GM23338 (cell line): ENCODE data around the gene RNF115. TPM values are rescaled to one million over a fixed set of nuclear protein-coding genes. Genes with fewer than 3 reads are reported as not detected.

Source experiments
- microRNA-seq: library from miRNA; unstranded; fragments of <30 nt; microRNA quantifications from one replicate; pipeline ENCODE4, GENCODE V29; 2017
- polyA plus RNA-seq: library from polyadenylated mRNA; unstranded; fragments of >200 nt; fragmentation: Nextera tagmentation; extraction: Ambion mirVana; gene quantifications from 2 replicates; pipeline ENCODE4 v1.2.1, GENCODE V29; 2016
- small RNA-seq: library from RNA; depleted of rRNA; stranded (forward); fragments of <200 nt; gene quantifications from one replicate; pipeline ENCODE3, GENCODE V24; 2014; ENCODE audit warnings: low replicate concordance
- total RNA-seq: library from RNA; depleted of rRNA; stranded (reverse); fragments of >200 nt; shearing (Covaris generic); gene quantifications from 2 replicates; pipeline ENCODE4 v1.2.3, GENCODE V29; 2014; rRNA removed

RNF115 gene
- total and polyA plus RNA-seq, 2 experiments from 2014 or later, result 10.6 to 10.9 TPM

Small RNAs within 50 kb of the gene (microRNA-seq; reads per million reads assigned to microRNA genes)
- gene MIR6736, result not detected

Small RNAs within 50 kb of the gene (small RNA-seq; reads per million reads assigned to genes)
- not detected for gene MIR6736

Other genes with a start within 250 kb of the RNF115 start
- 80.8 and 81.1 TPM in 2 replicates for gene GPR89A, start 216.1 kb downstream of the RNF115 start, total RNA-seq
- gene GPR89A, start 216.1 kb downstream of the RNF115 start, polyA plus RNA-seq, result 68.5 and 76.4 TPM in 2 replicates
- not detected in 2 replicates for gene PDZK1, start 116.7 kb downstream of the RNF115 start, total RNA-seq
- 0.49 and 0.73 TPM in 2 replicates for gene PDZK1, start 116.7 kb downstream of the RNF115 start, polyA plus RNA-seq
- not detected in 2 replicates for gene CD160, start 104.6 kb downstream of the RNF115 start, total RNA-seq
- 0.06 TPM in 1 of 2 replicates, not detected in the other for gene CD160, start 104.6 kb downstream of the RNF115 start, polyA plus RNA-seq
- gene POLR3C, start 105 bp upstream of the RNF115 start, total RNA-seq, result 15.7 and 23.9 TPM in 2 replicates
- gene POLR3C, start 105 bp upstream of the RNF115 start, polyA plus RNA-seq, result 11.6 and 15.1 TPM in 2 replicates
- gene NUDT17, start 21.5 kb upstream of the RNF115 start, total RNA-seq, result 4.3 and 6.8 TPM in 2 replicates
- gene NUDT17, start 21.5 kb upstream of the RNF115 start, polyA plus RNA-seq, result 2.8 and 5.7 TPM in 2 replicates
- gene PIAS3, start 35.0 kb upstream of the RNF115 start, total RNA-seq, result 33.2 and 35.7 TPM in 2 replicates
- gene PIAS3, start 35.0 kb upstream of the RNF115 start, polyA plus RNA-seq, result 40.8 and 45.4 TPM in 2 replicates
- 3.6 and 4.3 TPM in 2 replicates for gene ANKRD35, start 61.8 kb upstream of the RNF115 start, total RNA-seq
- 4.9 and 5.6 TPM in 2 replicates for gene ANKRD35, start 61.8 kb upstream of the RNF115 start, polyA plus RNA-seq
- gene ITGA10, start 86.0 kb upstream of the RNF115 start, total RNA-seq, result 0.04 and 0.21 TPM in 2 replicates
- 0.21 TPM in 1 of 2 replicates, not detected in the other for gene ITGA10, start 86.0 kb upstream of the RNF115 start, polyA plus RNA-seq
- gene PEX11B, start 94.6 kb upstream of the RNF115 start, total RNA-seq, result 9.1 and 10.0 TPM in 2 replicates
- 7.4 and 9.7 TPM in 2 replicates for gene PEX11B, start 94.6 kb upstream of the RNF115 start, polyA plus RNA-seq
- 170 and 212 TPM in 2 replicates for gene RBM8A, start 103.4 kb upstream of the RNF115 start, total RNA-seq
- 286 and 312 TPM in 2 replicates for gene RBM8A, start 103.4 kb upstream of the RNF115 start, polyA plus RNA-seq
- gene LIX1L, start 133.9 kb upstream of the RNF115 start, total RNA-seq, result 2.5 and 2.6 TPM in 2 replicates
- 0.76 and 1.1 TPM in 2 replicates for gene LIX1L, start 133.9 kb upstream of the RNF115 start, polyA plus RNA-seq
- gene ANKRD34A, start 140.5 kb upstream of the RNF115 start, total RNA-seq, result 0.35 and 2.2 TPM in 2 replicates
- 0.09 and 0.16 TPM in 2 replicates for gene ANKRD34A, start 140.5 kb upstream of the RNF115 start, polyA plus RNA-seq
- gene POLR3GL, start 140.6 kb upstream of the RNF115 start, total RNA-seq, result 0.82 and 3.1 TPM in 2 replicates
- 9.5 and 9.8 TPM in 2 replicates for gene POLR3GL, start 140.6 kb upstream of the RNF115 start, polyA plus RNA-seq
- 29.1 and 31.5 TPM in 2 replicates for gene TXNIP, start 172.5 kb upstream of the RNF115 start, total RNA-seq
- 19.5 and 22.8 TPM in 2 replicates for gene TXNIP, start 172.5 kb upstream of the RNF115 start, polyA plus RNA-seq
- 0.23 and 0.42 TPM in 2 replicates for gene HJV, start 197.6 kb upstream of the RNF115 start, total RNA-seq
- gene HJV, start 197.6 kb upstream of the RNF115 start, polyA plus RNA-seq, result 0.45 and 0.99 TPM in 2 replicates